ENCODE measurements around the gene CCDC88B.

CCDC88B gene

DNA sequence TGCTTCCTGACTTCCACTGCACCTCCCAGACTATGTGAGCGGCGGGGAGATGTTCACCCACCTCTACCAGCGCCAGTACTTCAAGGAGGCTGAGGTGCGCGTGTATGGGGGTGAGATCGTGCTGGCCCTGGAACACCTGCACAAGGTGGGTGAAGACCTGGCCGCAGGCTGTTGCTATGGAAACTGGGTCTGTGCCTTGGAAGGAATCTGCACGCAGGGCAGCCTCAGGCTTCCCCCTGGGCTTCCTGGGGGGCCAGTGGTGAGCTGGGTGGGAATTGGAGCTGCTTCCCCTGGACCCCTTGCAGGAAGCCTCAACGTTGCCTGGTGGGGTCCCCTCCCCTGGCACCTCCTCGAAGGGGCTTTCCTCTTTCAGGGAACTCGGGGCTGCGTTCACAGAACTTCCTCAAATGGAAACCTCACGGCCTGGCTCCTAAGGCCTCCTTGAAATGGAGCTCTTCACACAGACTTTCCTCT lies 20.5 kb downstream of the CCDC88B start:
- DNase-seq, result no peak

GRCh38 chr11:64361659-64362058 lies 21.7 kb downstream of the CCDC88B start:
- no peak for DNase-seq

DNA sequence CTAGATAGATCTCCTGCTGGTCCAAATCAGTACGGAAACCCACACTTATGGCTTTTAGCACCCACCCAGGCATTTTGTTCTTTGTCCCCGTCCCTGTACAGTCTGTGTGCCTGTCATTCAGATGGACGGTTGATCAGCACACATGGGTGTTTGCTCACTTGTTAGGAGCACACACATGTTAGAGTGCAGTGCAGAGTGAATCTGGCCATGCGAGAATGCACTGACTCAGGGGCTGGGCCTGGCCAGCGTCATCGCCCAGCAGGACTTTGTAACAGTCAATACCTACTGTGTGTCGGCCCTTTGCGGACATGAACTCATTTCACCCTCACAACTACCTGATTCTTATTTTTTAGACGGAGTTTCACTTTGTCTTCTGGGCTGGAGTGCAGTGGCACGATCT lies 22.3 kb downstream of the CCDC88B start:
- no peak for DNase-seq

GRCh38 chr11:64364435-64364834 lies 24.4 kb downstream of the CCDC88B start:
- DNase-seq, result no peak

DNA sequence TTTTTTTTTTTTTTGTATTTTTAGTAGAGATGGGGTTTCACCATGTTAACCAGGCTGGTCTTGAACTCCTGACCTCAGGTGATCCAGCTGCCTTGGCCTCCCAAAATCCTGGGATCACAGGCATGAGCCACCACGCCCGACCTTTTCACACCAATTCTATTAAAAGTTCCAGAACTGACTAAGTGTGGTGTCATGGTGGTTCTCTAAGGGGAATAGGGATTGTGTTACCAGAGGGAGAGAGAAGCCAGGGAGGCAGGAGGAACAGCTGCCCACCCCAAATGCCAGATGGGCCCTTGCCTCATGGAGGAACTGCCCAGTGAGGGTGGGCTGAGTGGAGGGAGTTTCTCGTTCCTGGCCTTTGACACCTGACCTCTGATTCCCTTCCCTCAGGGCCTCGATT lies 24.9 kb downstream of the CCDC88B start:
- DNase-seq, result no peak

GRCh38 chr11:64366751-64367150 lies 26.7 kb downstream of the CCDC88B start:
- no peak for DNase-seq

DNA sequence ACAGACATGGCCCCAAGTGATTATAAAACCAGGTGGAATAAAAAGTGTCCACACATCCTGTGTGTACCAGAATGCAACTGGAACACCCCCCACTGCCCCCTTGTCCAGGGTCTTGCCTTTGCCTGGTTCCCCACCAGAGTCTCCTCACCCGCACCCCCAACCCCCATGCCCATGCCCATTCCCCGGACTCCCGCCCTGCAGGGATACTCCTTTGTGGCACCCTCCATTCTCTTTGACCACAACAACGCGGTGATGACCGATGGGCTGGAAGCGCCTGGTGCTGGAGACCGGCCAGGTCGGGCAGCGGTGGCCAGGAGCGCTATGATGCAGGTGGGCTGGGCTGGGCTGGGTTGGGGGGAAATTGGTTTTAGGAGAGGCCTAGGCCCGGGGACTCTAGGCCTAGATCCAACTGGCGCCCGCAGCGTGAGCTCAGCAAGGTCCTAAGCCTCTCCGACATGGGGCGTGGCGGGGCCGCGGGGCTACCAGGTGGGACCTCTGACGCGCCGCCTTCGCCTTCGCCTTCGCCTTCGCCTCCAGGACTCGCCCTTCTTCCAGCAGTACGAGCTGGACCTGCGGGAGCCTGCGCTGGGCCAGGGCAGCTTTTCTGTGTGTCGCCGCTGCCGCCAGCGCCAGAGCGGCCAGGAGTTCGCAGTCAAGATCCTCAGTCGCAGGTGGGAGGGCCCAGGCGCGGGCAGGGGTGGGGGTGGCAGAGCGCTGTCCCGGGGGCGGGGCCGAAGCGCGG lies 28.1 kb downstream of the CCDC88B start:
- DNase-seq, result no peak

- DNase-seq, result no peak
Observed at GRCh38 chr11:64368673-64369074, 28.7 kb downstream of the CCDC88B start.

DNA sequence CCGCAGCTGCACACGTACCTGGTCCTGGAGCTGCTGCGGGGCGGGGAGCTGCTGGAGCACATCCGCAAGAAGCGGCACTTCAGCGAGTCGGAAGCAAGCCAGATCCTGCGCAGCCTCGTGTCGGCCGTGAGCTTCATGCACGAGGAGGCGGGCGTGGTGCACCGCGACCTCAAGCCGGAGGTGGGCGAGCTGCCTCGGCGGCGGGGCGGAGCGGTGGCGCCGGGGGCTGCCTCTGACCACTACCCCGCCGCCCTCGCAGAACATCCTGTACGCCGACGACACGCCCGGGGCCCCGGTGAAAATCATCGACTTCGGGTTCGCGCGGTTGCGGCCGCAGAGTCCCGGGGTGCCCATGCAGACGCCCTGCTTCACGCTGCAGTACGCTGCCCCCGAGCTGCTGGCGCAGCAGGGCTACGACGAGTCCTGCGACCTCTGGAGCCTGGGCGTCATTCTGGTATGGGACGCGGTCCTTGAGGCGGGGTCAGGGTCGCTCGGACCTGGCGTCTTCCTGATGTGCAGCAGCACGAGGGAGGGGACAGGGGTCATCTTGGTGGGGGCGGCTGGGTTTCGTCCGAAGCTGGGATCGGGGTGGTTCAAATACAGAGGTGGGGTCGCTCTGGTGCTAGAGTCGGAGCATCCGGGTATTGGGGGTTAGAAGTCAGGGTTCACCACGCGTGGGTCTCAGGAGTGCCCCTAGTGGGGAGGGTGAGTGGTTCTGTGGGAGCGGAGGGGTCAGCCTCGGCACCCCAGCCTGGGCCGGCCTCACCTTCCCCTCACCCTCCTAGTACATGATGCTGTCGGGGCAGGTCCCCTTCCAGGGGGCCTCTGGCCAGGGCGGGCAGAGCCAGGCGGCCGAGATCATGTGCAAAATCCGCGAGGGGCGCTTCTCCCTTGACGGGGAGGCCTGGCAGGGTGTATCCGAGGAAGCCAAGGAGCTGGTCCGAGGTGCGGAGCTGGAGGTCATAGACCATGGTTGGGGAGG lies 29.7 kb downstream of the CCDC88B start:
- DNase-seq, result no peak

DNA sequence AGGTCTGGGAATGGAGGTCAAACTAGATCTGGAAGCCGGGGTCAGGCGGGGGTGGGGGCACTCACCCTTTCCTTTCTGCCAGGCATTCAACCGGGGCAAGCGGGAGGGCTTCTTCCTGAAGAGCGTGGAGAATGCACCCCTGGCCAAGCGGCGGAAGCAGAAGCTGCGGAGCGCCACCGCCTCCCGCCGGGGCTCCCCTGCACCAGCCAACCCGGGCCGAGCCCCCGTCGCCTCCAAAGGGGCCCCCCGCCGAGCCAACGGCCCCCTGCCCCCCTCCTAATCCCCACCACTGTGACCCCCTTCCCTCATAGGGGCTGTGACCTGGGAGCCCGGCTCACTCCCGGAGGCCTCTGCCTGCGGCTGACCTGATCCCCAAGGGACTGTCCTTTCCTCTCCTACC lies 31.2 kb downstream of the CCDC88B start:
- no peak for DNase-seq

DNA sequence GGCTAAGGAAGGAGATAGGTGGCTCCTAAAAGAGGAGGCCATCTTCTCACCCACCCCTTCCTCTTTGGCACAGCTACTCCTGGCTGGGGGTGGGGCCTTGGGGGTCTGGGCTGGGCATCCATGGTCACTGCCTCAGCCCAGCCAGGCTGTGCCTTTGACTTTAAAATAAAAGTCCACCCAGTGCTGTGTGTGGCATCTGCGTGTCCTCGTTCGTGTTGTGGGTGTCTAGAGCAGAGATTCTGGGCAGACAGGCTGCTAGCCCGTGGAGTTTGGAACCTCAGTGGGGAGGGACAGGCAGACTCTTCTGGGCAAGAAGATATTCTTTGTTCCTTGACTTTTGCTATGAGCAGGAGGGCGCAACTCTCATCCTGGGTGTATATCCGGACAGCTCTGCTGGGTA lies 32.0 kb downstream of the CCDC88B start:
- DNase-seq, result no peak

GRCh38 chr11:64372802-64373597 lies 33.0 kb downstream of the CCDC88B start:
- no peak for DNase-seq

DNA sequence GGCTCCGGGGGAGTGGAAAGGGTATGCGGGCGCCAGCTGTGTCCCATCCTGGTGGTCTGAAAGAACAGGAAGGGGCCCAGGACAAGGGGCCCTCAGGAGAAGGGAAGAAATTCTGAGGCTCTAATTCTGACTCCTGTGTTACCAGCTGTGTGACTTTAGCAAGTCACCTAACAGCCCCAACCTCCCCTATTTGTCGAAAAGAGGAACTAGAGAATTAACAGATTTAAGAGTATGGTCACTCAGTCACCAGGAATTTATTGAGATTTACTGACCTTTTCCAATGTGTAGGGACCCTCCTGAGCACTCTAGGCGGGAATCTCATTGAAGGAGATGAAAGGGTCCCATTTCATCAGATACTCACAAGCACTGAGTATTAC lies 33.6 kb downstream of the CCDC88B start:
- DNase-seq, result no peak

GRCh38 chr11:64376071-64376470 lies 36.1 kb downstream of the CCDC88B start:
- DNase-seq, result no peak

DNA sequence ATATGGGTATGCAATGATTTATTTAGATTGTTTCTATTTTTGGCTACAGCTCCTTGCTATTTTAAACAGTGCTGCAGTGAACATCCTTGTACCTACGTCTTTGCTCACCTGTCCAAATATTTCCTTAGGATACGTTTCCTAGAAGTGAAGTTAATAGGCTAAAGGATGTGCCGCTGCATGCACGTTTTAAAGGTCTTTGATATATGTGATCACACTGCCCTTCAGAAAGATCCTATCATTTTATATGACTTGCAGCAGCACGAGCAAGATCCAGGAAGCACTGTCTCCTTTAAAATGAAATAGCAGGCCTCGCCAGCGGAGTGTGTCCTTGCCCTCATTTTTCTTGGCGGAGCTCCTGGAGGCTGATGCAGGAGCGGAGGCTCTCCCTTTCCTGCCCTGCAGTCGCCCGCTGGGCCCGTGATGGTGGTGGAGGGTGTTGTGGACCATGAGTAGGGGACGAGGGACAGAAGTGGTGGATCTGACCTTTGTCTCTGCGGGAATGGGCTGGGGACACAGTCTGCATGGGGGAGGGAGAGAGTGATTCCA lies 38.4 kb downstream of the CCDC88B start:
- no peak for DNase-seq

- no peak for DNase-seq
Observed at GRCh38 chr11:64379160-64379559, 39.2 kb downstream of the CCDC88B start.

DNA sequence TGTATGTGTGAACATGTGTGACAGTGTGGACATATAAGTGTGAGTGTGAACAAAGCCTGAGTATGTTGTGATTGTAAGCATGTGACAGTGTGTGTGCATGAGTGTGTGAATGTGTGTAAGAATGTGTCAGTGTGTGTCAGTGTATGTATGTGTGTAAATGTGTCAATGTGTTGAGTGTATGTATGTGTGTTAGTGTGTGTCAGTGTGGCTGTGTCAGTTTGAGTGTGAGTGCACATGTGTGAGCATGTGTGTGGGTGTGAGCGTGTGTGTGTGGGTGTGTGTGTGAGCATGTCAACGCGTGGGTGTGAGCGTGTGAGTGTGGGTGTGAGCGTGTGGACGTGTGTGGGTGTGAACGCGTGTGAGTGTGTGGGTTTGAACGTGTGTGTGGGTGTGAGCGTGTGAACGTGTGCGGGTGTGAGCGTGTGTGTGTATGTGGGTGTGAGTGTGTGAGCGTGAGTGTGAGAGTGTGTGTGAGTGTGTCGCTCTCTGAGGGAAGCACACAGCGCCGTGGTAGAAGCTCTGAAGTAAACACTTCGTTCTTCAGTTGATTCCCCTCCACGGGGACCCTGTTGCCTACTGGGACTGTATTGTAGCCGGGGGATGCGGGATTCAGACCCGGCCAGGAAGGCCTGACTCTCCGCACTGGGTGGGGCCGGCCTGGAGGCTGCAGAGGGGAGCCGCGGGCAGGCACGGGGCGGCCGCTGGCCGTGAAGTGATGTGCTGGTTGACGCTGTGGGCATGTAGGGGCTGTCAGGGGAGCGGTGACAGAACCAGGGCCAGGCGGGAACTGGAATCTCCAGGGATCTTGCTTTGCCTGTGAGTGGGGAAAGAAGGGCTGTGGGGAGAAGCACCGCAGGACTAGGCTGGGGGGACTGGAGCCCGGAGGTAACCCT lies 40.1 kb downstream of the CCDC88B start:
- DNase-seq, result no peak

GRCh38 chr11:64381350-64381749 lies 41.3 kb downstream of the CCDC88B start:
- no peak for DNase-seq

DNA sequence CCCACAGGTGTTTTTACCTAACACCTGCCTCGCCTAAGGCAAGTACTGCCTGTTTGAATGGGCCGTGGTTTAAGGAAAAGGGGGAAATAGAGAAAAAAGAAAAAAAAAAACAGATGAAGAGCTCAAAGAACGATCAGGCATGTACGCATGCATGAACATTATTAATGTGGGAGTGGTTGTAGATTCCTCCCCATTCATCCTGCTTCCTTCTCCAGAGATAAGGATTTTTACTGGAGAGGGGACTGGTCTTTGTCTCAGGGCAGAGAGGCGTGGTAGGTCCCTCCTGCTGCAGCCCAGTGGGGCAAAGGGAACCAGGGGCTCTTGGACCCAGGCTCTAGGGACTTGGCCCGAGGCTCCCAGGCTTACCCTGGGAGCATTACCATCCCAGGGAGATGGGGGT lies 42.0 kb downstream of the CCDC88B start:
- no peak for DNase-seq

GRCh38 chr11:64382586-64382985 lies 42.6 kb downstream of the CCDC88B start:
- DNase-seq, result no peak

DNA sequence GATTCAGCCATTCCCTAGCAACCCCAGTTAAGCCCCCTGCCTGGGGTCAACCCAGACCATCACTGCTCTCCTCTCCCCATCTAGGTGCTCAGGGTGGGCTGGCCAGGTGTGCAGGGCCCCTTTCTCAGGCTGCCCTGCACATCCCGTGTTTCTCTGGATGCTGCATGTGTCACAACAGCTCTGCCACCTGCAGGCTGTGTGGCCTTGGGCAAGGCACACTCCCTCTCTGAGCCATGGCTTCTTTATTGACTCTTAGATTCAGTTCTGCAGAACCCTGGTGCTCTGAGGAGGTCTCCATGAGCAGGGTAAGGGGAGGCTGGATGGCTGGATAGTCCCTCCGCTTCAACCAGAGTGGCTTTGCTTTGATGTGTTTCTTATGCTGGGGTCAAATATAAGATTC lies 43.6 kb downstream of the CCDC88B start:
- DNase-seq, result no peak
